NB4 (cell line): ENCODE measurements around the gene PAX8.

Experiments
- CTCF ChIP-seq: IDR thresholded peaks from one replicate; pipeline ENCODE4 v1.5.1; 2012; ENCODE audit warnings: low read depth, low read length
- POLR2A ChIP-seq: IDR thresholded peaks from 2 replicates; pipeline ENCODE4 v1.6.1; 2011; ENCODE audit warnings: mild to moderate bottlenecking; ENCODE audit not compliant: insufficient read length; ENCODE audit errors: extremely low read depth

DNA sequence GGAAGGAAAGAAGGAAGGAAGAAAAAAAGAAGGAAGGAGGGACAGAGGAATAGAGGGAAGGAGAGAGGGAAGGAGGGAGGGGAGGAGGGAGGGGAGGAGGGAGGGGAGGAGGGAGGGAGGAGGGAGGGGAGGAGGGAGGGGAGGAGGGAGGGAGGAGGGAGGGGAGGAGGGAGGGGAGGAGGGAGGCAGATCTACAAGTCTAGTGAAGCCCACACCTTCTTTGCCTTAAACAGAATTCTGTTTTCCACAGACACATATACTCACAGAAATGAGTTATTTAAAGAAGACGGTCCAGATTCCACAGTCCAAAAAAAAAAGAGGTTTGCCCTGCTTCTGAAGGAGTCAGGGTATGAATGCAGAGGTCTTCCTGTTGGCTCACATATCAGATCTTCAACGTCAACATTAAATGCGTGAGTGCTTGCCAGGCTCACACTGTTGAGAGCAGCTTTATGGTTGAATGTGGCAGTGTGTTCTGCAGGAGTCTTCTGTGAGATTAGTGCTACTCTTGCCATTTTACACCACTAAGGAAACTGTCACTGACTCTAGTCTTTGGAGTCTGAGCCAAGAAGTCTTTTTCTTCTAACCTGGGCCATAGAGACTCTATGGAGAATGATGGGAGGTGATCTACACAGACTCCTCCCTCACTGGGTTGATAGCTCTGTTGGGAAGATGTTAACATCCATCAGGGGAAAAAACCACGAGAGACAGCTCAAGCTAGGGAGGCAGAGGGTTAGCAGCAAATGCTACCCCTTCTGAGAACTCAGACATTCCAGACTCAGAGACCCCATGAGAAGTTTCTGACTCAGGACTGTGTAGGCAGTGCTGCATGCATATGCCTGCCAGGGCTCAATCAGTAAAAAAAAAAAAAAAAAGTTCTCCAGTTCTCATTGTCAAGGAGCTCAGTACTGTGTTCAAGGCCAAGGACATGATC is 23.3 kb downstream of the PAX8 start:
- TF ChIP-seq CTCF (no peak), POLR2A (no peak)
